Mesenchymal stem cell (in vitro differentiated cells and primary cell): Measurements from ENCODE around the gene TMEM175.
"Not testable (repeated sequence)": the region's sequence is repeated elsewhere in the genome, so short reads cannot be mapped to it uniquely, and the experiment has no call there.

ENCODE experiments used
- DNase-seq: peaks from one replicate; pipeline ENCODE4 v3.0.0-alpha.2; 2013
- H2AFZ ChIP-seq: one replicate; pipeline ENCODE4 v1.6.1; 2013; ENCODE audit warnings: low read depth, mild to moderate bottlenecking, control low read depth, inconsistent platforms, low read length, moderate library complexity
- H2AK5ac ChIP-seq: 2 replicates; pipeline ENCODE4 v1.6.1; 2013; ENCODE audit warnings: low read length, moderate library complexity, mild to moderate bottlenecking, inconsistent platforms; ENCODE audit not compliant: severe bottlenecking
- H2BK120ac ChIP-seq: one replicate; pipeline ENCODE4 v1.6.1; 2013; ENCODE audit warnings: low read depth, mild to moderate bottlenecking, inconsistent platforms, low read length, moderate library complexity
- H2BK12ac ChIP-seq, 2 experiments: one replicate each; pipeline ENCODE4 v1.6.1; 2013; ENCODE audit warnings: inconsistent platforms in 2 of 2, low read length in 2 of 2, mild to moderate bottlenecking in 2 of 2, moderate library complexity in 2 of 2, control low read depth in 1 of 2
- H2BK15ac ChIP-seq: one replicate; pipeline ENCODE4 v1.6.1; 2013; ENCODE audit warnings: mild to moderate bottlenecking, low read depth, inconsistent platforms; ENCODE audit not compliant: poor library complexity, severe bottlenecking
- H2BK5ac ChIP-seq: 2 replicates; pipeline ENCODE4 v1.6.1; 2013; ENCODE audit warnings: low read depth, mild to moderate bottlenecking, low read length, control low read depth, inconsistent platforms; ENCODE audit not compliant: poor library complexity, severe bottlenecking
- H3K14ac ChIP-seq, 2 experiments: one replicate each; pipeline ENCODE4 v1.6.1; 2013; ENCODE audit warnings: inconsistent platforms in 2 of 2, low read length in 2 of 2, control low read depth in 1 of 2, mild to moderate bottlenecking in 1 of 2, moderate library complexity in 1 of 2
- H3K18ac ChIP-seq, 2 experiments: one replicate each; pipeline ENCODE4 v1.6.1; 2013; ENCODE audit warnings: inconsistent platforms in 2 of 2, low read length in 2 of 2, control low read depth in 1 of 2, low read depth in 1 of 2, mild to moderate bottlenecking in 1 of 2
- H3K23ac ChIP-seq, 2 experiments: one replicate each; pipeline ENCODE4 v1.6.1; 2013; ENCODE audit warnings: inconsistent platforms in 2 of 2, low read length in 2 of 2, mild to moderate bottlenecking in 2 of 2, moderate library complexity in 2 of 2, control low read depth in 1 of 2
- H3K27ac ChIP-seq: 2 replicates; pipeline ENCODE4 v1.5.1; 2013; ENCODE audit warnings: mild to moderate bottlenecking, moderate library complexity, low read length, control low read depth, inconsistent platforms; ENCODE audit not compliant: poor library complexity, severe bottlenecking
- H3K27me3 ChIP-seq, 2 experiments: 2 replicates each; pipeline versions ENCODE4 v1.6.1 to v1.7.0; 2013; ENCODE audit warnings: low read length in 2 of 2, mild to moderate bottlenecking in 2 of 2, moderate library complexity in 2 of 2, control low read depth in 1 of 2, inconsistent platforms in 1 of 2; ENCODE audit not compliant: control insufficient read depth in 1 of 2, insufficient read depth in 1 of 2
- H3K36me3 ChIP-seq, 2 experiments: 2 replicates each; pipeline versions ENCODE4 v1.6.1 to v1.7.0; 2013; ENCODE audit warnings: low read length in 2 of 2, control low read depth in 1 of 2, inconsistent platforms in 1 of 2, low read depth in 1 of 2, mild to moderate bottlenecking in 1 of 2; ENCODE audit not compliant: insufficient read depth in 2 of 2, control insufficient read depth in 1 of 2
- H3K4ac ChIP-seq, 2 experiments: one replicate each; pipeline ENCODE4 v1.6.1; 2013; ENCODE audit warnings: inconsistent platforms in 2 of 2, low read length in 2 of 2, mild to moderate bottlenecking in 2 of 2, moderate library complexity in 2 of 2, control low read depth in 1 of 2, low read depth in 1 of 2
- H3K4me1 ChIP-seq: 2 replicates; pipeline ENCODE4 v1.6.1; 2013; ENCODE audit warnings: low read depth, low read length, control low read depth; ENCODE audit not compliant: control insufficient read depth, insufficient read depth
- H3K4me2 ChIP-seq: 2 replicates; pipeline ENCODE4 v1.6.1; 2013; ENCODE audit warnings: low read length, mild to moderate bottlenecking, inconsistent platforms; ENCODE audit not compliant: poor library complexity, severe bottlenecking
- H3K4me3 ChIP-seq, 2 experiments: 2 replicates each; pipeline versions ENCODE4 v1.5.1 to v1.7.0; 2013; ENCODE audit warnings: low read length in 2 of 2, mild to moderate bottlenecking in 2 of 2, control low read depth in 1 of 2, low read depth in 1 of 2; ENCODE audit not compliant: insufficient read depth in 1 of 2
- H3K79me1 ChIP-seq: replicated peaks from 2 replicates; pipeline ENCODE4 v1.6.1; 2013; ENCODE audit warnings: mild to moderate bottlenecking, control low read depth, low read length, inconsistent platforms; ENCODE audit not compliant: poor library complexity, severe bottlenecking
- H3K9ac ChIP-seq: 2 replicates; pipeline ENCODE4 v1.7.0; 2013; ENCODE audit warnings: mild to moderate bottlenecking, low read length, moderate library complexity
- H3K9me3 ChIP-seq: 2 replicates; pipeline ENCODE4 v1.7.0; 2013; ENCODE audit warnings: mild to moderate bottlenecking, low read length; ENCODE audit not compliant: control insufficient read depth
- H4K8ac ChIP-seq: one replicate; pipeline ENCODE4 v1.6.1; 2013; ENCODE audit warnings: inconsistent platforms, mild to moderate bottlenecking, low read length, moderate library complexity
- H4K91ac ChIP-seq: one replicate; pipeline ENCODE4 v1.6.1; 2013; ENCODE audit warnings: mild to moderate bottlenecking, low read length, inconsistent platforms
- WGBS: methylation state at CpG from one replicate; pipeline ENCODE4 v1.1.7; 2013; ENCODE audit warnings: mixed read lengths; 5-methylcytosine and 5-hydroxymethylcytosine counted together

The TMEM175 gene

GRCh38 chr4:996997-997374, 64.7 kb downstream of the TMEM175 start:
- Histone ChIP-seq H3K27me3 (peaks cover 48 to 52% of the 10 kb centered on the region in 2 experiments), H3K4me1 (peaks cover 33% of the 10 kb centered on the region), H3K18ac (no peak overlapping the region), H2AK5ac (no peak overlapping the region), H2BK5ac (no peak overlapping the region), H3K4ac (no peak overlapping the region), H2BK15ac (no peak overlapping the region), H3K79me1 (peaks cover 2% of the 10 kb centered on the region), H3K9ac (no peak overlapping the region), H3K4me2 (no peak overlapping the region), H4K91ac (no peak overlapping the region), H3K36me3 (peaks cover 0 to 3% of the 10 kb centered on the region in 2 experiments), H3K9me3 (no peaks in the 10 kb centered on the region), H3K27ac (no peak overlapping the region), H3K4me3 (no peak overlapping the region), H2AFZ (no peak overlapping the region), H2BK120ac (no peak overlapping the region), H2BK12ac (no peak overlapping the region), H3K14ac (no peak overlapping the region), H4K8ac (no peak overlapping the region), H3K23ac (no peak overlapping the region)
- no peak for DNase-seq
- WGBS: 23% methylated on average over 17 of the region's 25 CpGs

- H3K4me1 ChIP-seq: peaks cover 32% of the 10 kb centered on the region
- H2AK5ac ChIP-seq: no peak overlapping the region
- H2AFZ ChIP-seq: no peak overlapping the region
- H3K4ac ChIP-seq: no peak overlapping the region
- H3K23ac ChIP-seq: no peak overlapping the region
- WGBS: 9% methylated on average over 52 of the region's 68 CpGs
- DNase-seq: peak; percentile 16
- H3K18ac ChIP-seq: peak overlapping the region in 1 of 2 experiments; percentile 3
- H2BK120ac ChIP-seq: no peak overlapping the region
- H2BK5ac ChIP-seq: no peak overlapping the region
- peaks cover 52 to 55% of the 10 kb centered on the region in 2 experiments for H3K27me3 ChIP-seq
- H3K4me3 ChIP-seq: peak overlapping the region; percentile 39 to 53
- H2BK12ac ChIP-seq: peak overlapping the region in 1 of 2 experiments; percentile 54
- peaks cover 0 to 4% of the 10 kb centered on the region in 2 experiments for H3K36me3 ChIP-seq
- H4K8ac ChIP-seq: peak overlapping the region; percentile 64
- peaks cover 2% of the 10 kb centered on the region for H3K79me1 ChIP-seq
- H3K27ac ChIP-seq: no peak overlapping the region
- H3K9me3 ChIP-seq: no peaks in the 10 kb centered on the region
- peak overlapping the region; percentile 36 for H3K9ac ChIP-seq
- H2BK15ac ChIP-seq: no peak overlapping the region
- H4K91ac ChIP-seq: no peak overlapping the region
- peak overlapping the region; percentile 75 for H3K4me2 ChIP-seq
- peak overlapping the region in 1 of 2 experiments; percentile 36 for H3K14ac ChIP-seq
These were observed 65.3 kb downstream of the TMEM175 start for GRCh38 chr4:997375-998071.

- H3K14ac ChIP-seq: no peak overlapping the region
- no peaks in the 10 kb centered on the region for H3K9me3 ChIP-seq
- H3K4ac ChIP-seq: no peak overlapping the region
- no peak overlapping the region for H3K27ac ChIP-seq
- no peak overlapping the region for H3K9ac ChIP-seq
- peaks cover 30% of the 10 kb centered on the region for H3K4me1 ChIP-seq
- no peak overlapping the region for H3K18ac ChIP-seq
- peak overlapping the region in 1 of 2 experiments; percentile 53 for H3K4me3 ChIP-seq
- no peak overlapping the region for H2AK5ac ChIP-seq
- H4K91ac ChIP-seq: no peak overlapping the region
- H3K4me2 ChIP-seq: no peak overlapping the region
- H4K8ac ChIP-seq: no peak overlapping the region
- H2BK120ac ChIP-seq: no peak overlapping the region
- peaks cover 0 to 4% of the 10 kb centered on the region in 2 experiments for H3K36me3 ChIP-seq
- H3K23ac ChIP-seq: no peak overlapping the region
- no peak overlapping the region for H2BK12ac ChIP-seq
- no peaks in the 10 kb centered on the region for H3K79me1 ChIP-seq
- DNase-seq: no peak
- no peak overlapping the region for H2AFZ ChIP-seq
- WGBS: 86% methylated on average over 12 of the region's 12 CpGs
- H3K27me3 ChIP-seq: peaks cover 53 to 55% of the 10 kb centered on the region in 2 experiments
- no peak overlapping the region for H2BK5ac ChIP-seq
- H2BK15ac ChIP-seq: no peak overlapping the region
These were observed 65.9 kb downstream of the TMEM175 start for GRCh38 chr4:998096-998691.

GRCh38 chr4:999240-999863, 67.1 kb downstream of the TMEM175 start:
- WGBS: 76% methylated on average over 16 of the region's 21 CpGs
- H3K36me3 ChIP-seq, H3K79me1 ChIP-seq, H3K9ac ChIP-seq, H3K14ac ChIP-seq, H2AK5ac ChIP-seq, H3K4ac ChIP-seq, H3K27ac ChIP-seq, H2BK12ac ChIP-seq, H4K91ac ChIP-seq, H3K4me3 ChIP-seq, H2BK120ac ChIP-seq, H2AFZ ChIP-seq, H3K18ac ChIP-seq, H4K8ac ChIP-seq, H2BK5ac ChIP-seq, H3K9me3 ChIP-seq, H3K23ac ChIP-seq, H3K4me2 ChIP-seq, DNase-seq, H2BK15ac ChIP-seq: not testable (repeated sequence)
- H3K4me1 ChIP-seq: peaks cover 26% of the 10 kb centered on the region
- H3K27me3 ChIP-seq: peaks cover 63 to 67% of the 10 kb centered on the region in 2 experiments
